K562 (cell line): Measurements from ENCODE around the gene AGAP3. TPM values are rescaled to one million over a fixed set of nuclear protein-coding genes. Genes with fewer than 3 reads are reported as not detected.

Source experiments
- ELF4 ChIP-seq: fragments of 450-650 bp; formaldehyde crosslinking; IDR thresholded peaks from 2 replicates; pipeline ENCODE4 v1.4.0; 2022; ENCODE audit warnings: missing genetic modification characterization
- FOS ChIP-seq: IDR thresholded peaks from 3 replicates; pipeline ENCODE4 v1.6.1; 2011; ENCODE audit not compliant: insufficient read length; ENCODE audit errors: extremely low read depth
- GATAD2A ChIP-seq: fragments of 450-650 bp; IDR thresholded peaks from 2 replicates; pipeline ENCODE4 v1.6.1; 2017
- HDGF ChIP-seq: fragments of 450-650 bp; IDR thresholded peaks from 2 replicates; pipeline ENCODE4 v1.6.1; 2016
- KLF1 ChIP-seq: fragments of 450-650 bp; IDR thresholded peaks from 2 replicates; pipeline ENCODE4 v1.6.1; 2016; ENCODE audit warnings: missing genetic modification characterization, missing compliant biosample characterization
- MEF2A ChIP-seq: IDR thresholded peaks from 2 replicates; pipeline ENCODE4 v1.6.1; 2011; ENCODE audit warnings: low read depth, mild to moderate bottlenecking, low read length, moderate library complexity; ENCODE audit not compliant: control insufficient read depth
- MYC ChIP-seq, 2 experiments: fragments of 250-450 bp in 1 of 2; sonication (Bioruptor Pico) in 1 of 2; IDR thresholded peaks; 2 replicates each; pipeline versions ENCODE4 v1.5.1 to v1.6.1; 2012 to 2021; ENCODE audit warnings: low read depth in 2 of 2, borderline replicate concordance in 1 of 2, improper control_type of control experiment in 1 of 2, low read length in 1 of 2, mild to moderate bottlenecking in 1 of 2, moderate library complexity in 1 of 2
- NCOA6 ChIP-seq: fragments of 450-650 bp; IDR thresholded peaks from 2 replicates; pipeline ENCODE4 v1.6.1; 2017; ENCODE audit warnings: mild to moderate bottlenecking
- NCOR1 ChIP-seq: fragments of 450-650 bp; IDR thresholded peaks from 2 replicates; pipeline ENCODE4 v1.6.1; 2016; ENCODE audit warnings: mild to moderate bottlenecking, moderate library complexity
- NFIX ChIP-seq: fragments of 250-450 bp; sonication (Bioruptor Pico); IDR thresholded peaks from 2 replicates; pipeline ENCODE4 v1.4.0; 2020; ENCODE audit warnings: low read depth, mild to moderate bottlenecking, moderate library complexity
- NUFIP1 ChIP-seq: fragments of 450-650 bp; IDR thresholded peaks from 2 replicates; pipeline ENCODE4 v1.6.1; 2018; ENCODE audit not compliant: partially characterized antibody
- POLR2AphosphoS5 ChIP-seq: IDR thresholded peaks from 2 replicates; pipeline ENCODE4 v1.6.1; 2011; ENCODE audit warnings: mild to moderate bottlenecking, low read depth, low read length, moderate library complexity; ENCODE audit not compliant: control insufficient read depth, insufficient read depth
- POLR2G ChIP-seq: fragments of 200-400 bp; formaldehyde crosslinking; IDR thresholded peaks from 2 replicates; pipeline ENCODE4 v1.6.1; 2017; ENCODE audit warnings: low read depth, mild to moderate bottlenecking, antibody characterized with exemption, low read length, moderate library complexity
- ZBED1 ChIP-seq: IDR thresholded peaks from 2 replicates; pipeline ENCODE4 v1.6.1; 2014
- ZNF444 ChIP-seq: fragments of 250-450 bp; sonication (Bioruptor Pico); IDR thresholded peaks from 2 replicates; pipeline ENCODE4 v1.4.0; 2020; ENCODE audit warnings: mild to moderate bottlenecking, moderate library complexity
- polyA plus RNA-seq, 8 experiments: library from polyadenylated mRNA; depleted of rRNA in 4 of 8; stranded (reverse) in 5 of 8; unstranded in 3 of 8; fragments of >200 nt; fragmentation: Nextera tagmentation in 2 of 8; fragmentation: Illumina TruSeq in 1 of 8; extraction: Ambion mirVana in 2 of 8; extraction: Trizol in 1 of 8; gene quantifications; 2 replicates each; pipeline versions ENCODE4 v1.2.1 to v1.2.3, GENCODE V29; 2011 to 2014; ENCODE audit warnings: inconsistent platforms in 1 of 8, missing spikeins in 1 of 8
- total RNA-seq, 7 experiments: library from RNA; depleted of rRNA in 6 of 7; stranded (reverse); fragments of >200 nt in 6 of 7; fragmentation: Illumina TruSeq in 2 of 7; extraction: Trizol in 2 of 7; gene quantifications; 2 replicates each; pipeline versions ENCODE4 v1.2.1 to v1.2.3, GENCODE V29; 2011 to 2021; ENCODE audit warnings: low replicate concordance in 1 of 7
- TF ChIP-seq, protein P1 (sequence below): fragments of 450-650 bp; IDR thresholded peaks from 2 replicates; pipeline ENCODE4 v1.7.1; 2018; ENCODE audit warnings: mild to moderate bottlenecking, low read depth; ENCODE audit not compliant: partially characterized antibody
- TF ChIP-seq, protein P2 (sequence below): fragments of 150-350 bp; IDR thresholded peaks from 2 replicates; pipeline ENCODE4 v1.6.1; 2014; ENCODE audit warnings: low read depth, mild to moderate bottlenecking, low read length, borderline replicate concordance
- TF ChIP-seq, protein P3 (sequence below): sonication (generic); formaldehyde crosslinking; IDR thresholded peaks from 2 replicates; pipeline ENCODE4 v1.8.1; 2023; ENCODE audit warnings: mild to moderate bottlenecking, missing genetic modification reagents
- TF ChIP-seq, protein P4 (sequence below), 2 experiments: fragments of 450-650 bp in 1 of 2; sonication (generic) in 1 of 2; formaldehyde crosslinking in 1 of 2; IDR thresholded peaks in 1 of 2; conservative IDR thresholded peaks in 1 of 2; 2 replicates each; pipeline versions ENCODE4 v1.6.1 to v1.8.1; 2016 to 2023; ENCODE audit warnings: mild to moderate bottlenecking in 2 of 2, moderate library complexity in 2 of 2, inconsistent platforms in 1 of 2, missing genetic modification reagents in 1 of 2

Gene AGAP3
- total and polyA plus RNA-seq, 9 of the 15 experiments (the other 6 are each of a cell fraction or from before 2014, with no cell fraction given), result 3.4 to 208 (median 62.2) TPM

DNA sequence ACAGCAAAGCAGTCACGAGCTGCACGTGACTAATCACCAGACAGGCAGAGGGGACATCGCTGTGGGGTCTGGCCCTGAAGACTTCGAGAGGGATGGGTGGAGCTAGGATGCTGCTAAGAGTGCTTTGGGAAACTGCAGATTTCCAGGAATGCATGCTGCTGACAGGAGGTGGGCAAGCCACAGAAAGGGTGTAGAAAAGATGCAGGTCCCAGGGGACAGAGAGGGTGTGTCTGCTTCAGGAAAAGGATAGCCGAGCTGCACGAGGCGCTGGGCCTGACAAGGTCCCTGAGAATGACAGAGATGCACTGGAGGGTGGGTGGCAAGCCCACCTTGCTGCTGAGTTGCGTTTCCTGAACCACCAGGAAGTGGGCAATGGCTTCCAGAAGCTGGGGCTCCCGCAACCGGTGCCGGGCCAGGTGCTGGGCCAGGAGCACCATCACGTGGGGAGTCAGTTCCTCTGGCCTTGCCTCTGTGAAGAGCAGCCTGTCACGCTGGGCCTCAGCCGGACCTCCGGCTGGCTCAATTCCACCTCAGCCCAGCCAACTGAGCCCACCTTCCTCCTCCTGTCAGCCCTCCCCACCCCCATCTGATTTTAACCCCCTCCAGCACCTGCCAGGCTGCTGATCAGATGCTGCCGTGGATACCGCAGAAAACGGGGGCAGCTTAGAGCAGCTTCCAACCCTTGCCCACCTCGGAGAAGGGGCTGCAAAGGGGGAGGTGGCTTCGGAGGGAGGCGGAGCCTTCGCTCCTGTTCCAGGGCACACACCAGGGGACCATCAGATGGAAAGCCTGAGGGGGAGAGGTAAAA lies 7.8 kb upstream of the AGAP3 start (continued):
- TF ChIP-seq MYC (IDR thresholded peaks at IDR 0.05; ENCODE audit: low read depth, low read length), result no peak
- TF ChIP-seq MYC (CRISPR knock-in tag; IDR thresholded peaks at IDR 0.05; ENCODE audit: borderline replicate concordance, low read depth), result no peak
- no peak for TF ChIP-seq GATAD2A
- TF ChIP-seq MEF2A, result no peak
- peak; percentile 50; the same call in 1 of the 2 replicates for TF ChIP-seq POLR2AphosphoS5
- TF ChIP-seq, protein P1, sequence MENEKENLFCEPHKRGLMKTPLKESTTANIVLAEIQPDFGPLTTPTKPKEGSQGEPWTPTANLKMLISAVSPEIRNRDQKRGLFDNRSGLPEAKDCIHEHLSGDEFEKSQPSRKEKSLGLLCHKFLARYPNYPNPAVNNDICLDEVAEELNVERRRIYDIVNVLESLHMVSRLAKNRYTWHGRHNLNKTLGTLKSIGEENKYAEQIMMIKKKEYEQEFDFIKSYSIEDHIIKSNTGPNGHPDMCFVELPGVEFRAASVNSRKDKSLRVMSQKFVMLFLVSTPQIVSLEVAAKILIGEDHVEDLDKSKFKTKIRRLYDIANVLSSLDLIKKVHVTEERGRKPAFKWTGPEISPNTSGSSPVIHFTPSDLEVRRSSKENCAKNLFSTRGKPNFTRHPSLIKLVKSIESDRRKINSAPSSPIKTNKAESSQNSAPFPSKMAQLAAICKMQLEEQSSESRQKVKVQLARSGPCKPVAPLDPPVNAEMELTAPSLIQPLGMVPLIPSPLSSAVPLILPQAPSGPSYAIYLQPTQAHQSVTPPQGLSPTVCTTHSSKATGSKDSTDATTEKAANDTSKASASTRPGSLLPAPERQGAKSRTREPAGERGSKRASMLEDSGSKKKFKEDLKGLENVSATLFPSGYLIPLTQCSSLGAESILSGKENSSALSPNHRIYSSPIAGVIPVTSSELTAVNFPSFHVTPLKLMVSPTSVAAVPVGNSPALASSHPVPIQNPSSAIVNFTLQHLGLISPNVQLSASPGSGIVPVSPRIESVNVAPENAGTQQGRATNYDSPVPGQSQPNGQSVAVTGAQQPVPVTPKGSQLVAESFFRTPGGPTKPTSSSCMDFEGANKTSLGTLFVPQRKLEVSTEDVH, result peak; percentile 5
- TF ChIP-seq, protein P2, sequence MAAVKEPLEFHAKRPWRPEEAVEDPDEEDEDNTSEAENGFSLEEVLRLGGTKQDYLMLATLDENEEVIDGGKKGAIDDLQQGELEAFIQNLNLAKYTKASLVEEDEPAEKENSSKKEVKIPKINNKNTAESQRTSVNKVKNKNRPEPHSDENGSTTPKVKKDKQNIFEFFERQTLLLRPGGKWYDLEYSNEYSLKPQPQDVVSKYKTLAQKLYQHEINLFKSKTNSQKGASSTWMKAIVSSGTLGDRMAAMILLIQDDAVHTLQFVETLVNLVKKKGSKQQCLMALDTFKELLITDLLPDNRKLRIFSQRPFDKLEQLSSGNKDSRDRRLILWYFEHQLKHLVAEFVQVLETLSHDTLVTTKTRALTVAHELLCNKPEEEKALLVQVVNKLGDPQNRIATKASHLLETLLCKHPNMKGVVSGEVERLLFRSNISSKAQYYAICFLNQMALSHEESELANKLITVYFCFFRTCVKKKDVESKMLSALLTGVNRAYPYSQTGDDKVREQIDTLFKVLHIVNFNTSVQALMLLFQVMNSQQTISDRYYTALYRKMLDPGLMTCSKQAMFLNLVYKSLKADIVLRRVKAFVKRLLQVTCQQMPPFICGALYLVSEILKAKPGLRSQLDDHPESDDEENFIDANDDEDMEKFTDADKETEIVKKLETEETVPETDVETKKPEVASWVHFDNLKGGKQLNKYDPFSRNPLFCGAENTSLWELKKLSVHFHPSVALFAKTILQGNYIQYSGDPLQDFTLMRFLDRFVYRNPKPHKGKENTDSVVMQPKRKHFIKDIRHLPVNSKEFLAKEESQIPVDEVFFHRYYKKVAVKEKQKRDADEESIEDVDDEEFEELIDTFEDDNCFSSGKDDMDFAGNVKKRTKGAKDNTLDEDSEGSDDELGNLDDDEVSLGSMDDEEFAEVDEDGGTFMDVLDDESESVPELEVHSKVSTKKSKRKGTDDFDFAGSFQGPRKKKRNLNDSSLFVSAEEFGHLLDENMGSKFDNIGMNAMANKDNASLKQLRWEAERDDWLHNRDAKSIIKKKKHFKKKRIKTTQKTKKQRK, result no peak
- peak; percentile 70 for TF ChIP-seq POLR2G
- TF ChIP-seq, protein P3, sequence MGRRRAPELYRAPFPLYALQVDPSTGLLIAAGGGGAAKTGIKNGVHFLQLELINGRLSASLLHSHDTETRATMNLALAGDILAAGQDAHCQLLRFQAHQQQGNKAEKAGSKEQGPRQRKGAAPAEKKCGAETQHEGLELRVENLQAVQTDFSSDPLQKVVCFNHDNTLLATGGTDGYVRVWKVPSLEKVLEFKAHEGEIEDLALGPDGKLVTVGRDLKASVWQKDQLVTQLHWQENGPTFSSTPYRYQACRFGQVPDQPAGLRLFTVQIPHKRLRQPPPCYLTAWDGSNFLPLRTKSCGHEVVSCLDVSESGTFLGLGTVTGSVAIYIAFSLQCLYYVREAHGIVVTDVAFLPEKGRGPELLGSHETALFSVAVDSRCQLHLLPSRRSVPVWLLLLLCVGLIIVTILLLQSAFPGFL, result no peak
- TF ChIP-seq ELF4, result 0 out of 2 replicates have a peak, but pooled peaks have one; percentile 19
- TF ChIP-seq, protein P4, sequence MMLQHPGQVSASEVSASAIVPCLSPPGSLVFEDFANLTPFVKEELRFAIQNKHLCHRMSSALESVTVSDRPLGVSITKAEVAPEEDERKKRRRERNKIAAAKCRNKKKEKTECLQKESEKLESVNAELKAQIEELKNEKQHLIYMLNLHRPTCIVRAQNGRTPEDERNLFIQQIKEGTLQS (IDR thresholded peaks at IDR 0.05), result no peak
- TF ChIP-seq, protein P4 (CRISPR knock-in tag; conservative IDR thresholded peaks at IDR 0.05), result 0 out of 2 replicates have a peak, but pooled peaks have one; percentile 29
- TF ChIP-seq KLF1 (tag), result no peak
- TF ChIP-seq HDGF, result no peak
- TF ChIP-seq NCOR1, result no peak
- TF ChIP-seq NCOA6, result no peak
- no peak for TF ChIP-seq NUFIP1
- no peak for TF ChIP-seq ZNF444 (CRISPR knock-in tag)
- 0 out of 2 replicates have a peak, but pooled peaks have one; percentile 41 for TF ChIP-seq ZBED1
- no peak for TF ChIP-seq FOS
- TF ChIP-seq NFIX (CRISPR knock-in tag), result no peak
